Spleen (tissue), 11 donors: ENCODE data around the gene NUDT12. TPM values are rescaled to one million over a fixed set of nuclear protein-coding genes. Genes with fewer than 3 reads are reported as not detected.

ENCODE experiments used
- DNase-seq: peaks from one replicate; pipeline ENCODE4 v3.0.0-alpha.2; 2020
- H3K27ac ChIP-seq, 8 donors: fragments of 200-600 bp; sonication (generic) in 7 of 8; 1 replicate in 4 of 8; 2 replicates in 4 of 8; pipeline versions ENCODE4 v1.5.0 to v1.8.0; 2016 to 2021; ENCODE audit warnings: inconsistent platforms in 4 of 8, mild to moderate bottlenecking in 4 of 8, moderate library complexity in 1 of 8
- H3K27me3 ChIP-seq, 7 donors: fragments of 200-600 bp; sonication (generic) in 6 of 7; replicated peaks in 1 of 7; 1 replicate in 4 of 7; 2 replicates in 3 of 7; pipeline versions ENCODE4 v1.5.0 to v1.8.0; 2016 to 2021; ENCODE audit warnings: inconsistent platforms in 3 of 7, mild to moderate bottlenecking in 1 of 7
- H3K36me3 ChIP-seq, 6 donors: fragments of 200-600 bp; sonication (generic) in 5 of 6; 1 replicate in 4 of 6; 2 replicates in 2 of 6; pipeline versions ENCODE4 v1.5.0 to v1.8.0; 2016 to 2021; ENCODE audit warnings: inconsistent platforms in 2 of 6
- H3K4me1 ChIP-seq, 6 donors: fragments of 200-600 bp; sonication (generic) in 5 of 6; 1 replicate in 3 of 6; 2 replicates in 3 of 6; pipeline versions ENCODE4 v1.5.0 to v1.8.0; 2016 to 2021; ENCODE audit warnings: inconsistent platforms in 3 of 6
- H3K4me3 ChIP-seq, 8 donors: fragments of 200-600 bp; sonication (generic) in 7 of 8; 1 replicate in 4 of 8; 2 replicates in 4 of 8; pipeline versions ENCODE4 v1.5.0 to v1.8.0; 2016 to 2021; ENCODE audit warnings: inconsistent platforms in 4 of 8, mild to moderate bottlenecking in 4 of 8, moderate library complexity in 2 of 8
- H3K9me3 ChIP-seq, 8 donors: fragments of 200-600 bp; sonication (generic) in 7 of 8; 1 replicate in 4 of 8; 2 replicates in 4 of 8; pipeline versions ENCODE4 v1.5.0 to v1.8.0; 2016 to 2021; ENCODE audit warnings: inconsistent platforms in 4 of 8
- POLR2A ChIP-seq, 3 donors: fragments of 450-650 bp; IDR thresholded peaks; one replicate each; pipeline ENCODE4 v1.5.1; 2017; ENCODE audit warnings: antibody characterized with exemption in 3 of 3, mild to moderate bottlenecking in 1 of 3
- POLR2AphosphoS5 ChIP-seq, 3 donors: sonication (generic); formaldehyde crosslinking; IDR thresholded peaks; one replicate each; pipeline ENCODE4 v1.5.1; 2017; ENCODE audit warnings: antibody characterized with exemption in 3 of 3
- WGBS, 5 donors: extraction: QIAGEN DNeasy Blood & Tissue Kit in 3 of 5; methylation state at CpG; one replicate each; pipeline versions ENCODE4 v1.1.5 to v1.1.7; 2013 to 2018; 5-methylcytosine and 5-hydroxymethylcytosine counted together
- intact Hi-C: fragments of 100-400 bp; cut with DNase I; formaldehyde crosslinking; loops from one replicate; pipeline ENCODE4 v1.15.0; 2023; ENCODE audit warnings: low total_unique reads
- polyA plus RNA-seq, 3 donors: library from polyadenylated mRNA; stranded (reverse); fragments of 200-250 nt; gene quantifications; one replicate each; pipeline ENCODE4 v1.2.1, GENCODE V29; 2013
- total RNA-seq, 7 donors: library from RNA; depleted of rRNA in 3 of 7; stranded (reverse); fragments of >200 nt in 3 of 7; fragmentation: NEBNext Ultra II Directional in 4 of 7; extraction: Animal tissue kit (Norgen Biotek cat#: 25700) in 4 of 7; gene quantifications; one replicate each; pipeline versions ENCODE4 v1.1.0 to v1.2.1, GENCODE V29; 2016 to 2021
- TF ChIP-seq, protein P1 (sequence below), 11 experiments: fragments of 200-600 bp in 7 of 11; fragments of 450-650 bp in 4 of 11; sonication (generic) in 4 of 11; IDR thresholded peaks in 8 of 11; conservative IDR thresholded peaks in 3 of 11; 1 replicate in 7 of 11; 2 replicates in 4 of 11; pipeline versions ENCODE4 v1.4.0 to v1.8.0; 2016 to 2021; ENCODE audit warnings: antibody characterized with exemption in 11 of 11, inconsistent platforms in 4 of 11, mild to moderate bottlenecking in 1 of 11
- donor health status: healthy with polysubstance abuse.
- donor health status: DM: no; HTN: no; CAD: no; lungs with moderate emphysema.
- donor health status: DM: no; HTN: no; CAD: no.
- donor health status: Bipolar disorder and iron deficiency.
- donor health status: healthy.
- donor health status: DM: no; HTN: no; CAD: no.
- donor health status: DM: yes; HTN: yes; CAD: no.

The NUDT12 gene
- total and polyA plus RNA-seq, 10 donors = 3.0 to 13.1 (median 5.2) TPM

DNA sequence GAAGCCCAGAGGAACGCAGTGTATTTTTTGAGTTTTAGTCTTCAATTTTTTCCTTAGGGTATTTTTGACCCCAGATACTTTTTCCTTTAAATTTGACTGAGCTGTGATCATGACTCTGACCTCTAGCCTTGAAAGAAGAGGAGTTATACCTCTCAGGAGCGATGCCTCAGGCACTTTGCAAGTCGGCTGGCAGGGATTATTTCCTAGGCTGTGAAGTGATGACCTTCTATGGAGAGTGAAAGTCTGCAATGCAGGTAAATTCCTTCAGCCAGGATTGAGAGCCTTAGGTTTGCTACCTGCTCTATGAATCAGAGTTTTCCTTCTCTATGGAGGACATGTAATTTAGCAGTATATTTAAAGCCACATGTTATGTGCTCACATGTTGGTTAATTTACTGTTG is 10.8 kb upstream of the NUDT12 start:
- no peaks in the 10 kb centered on the region for H3K9me3 ChIP-seq
- no peaks in the 10 kb centered on the region for H3K27me3 ChIP-seq
- TF ChIP-seq POLR2AphosphoS5 (IDR thresholded peaks at IDR 0.05) = no peak
- TF ChIP-seq, protein P1, sequence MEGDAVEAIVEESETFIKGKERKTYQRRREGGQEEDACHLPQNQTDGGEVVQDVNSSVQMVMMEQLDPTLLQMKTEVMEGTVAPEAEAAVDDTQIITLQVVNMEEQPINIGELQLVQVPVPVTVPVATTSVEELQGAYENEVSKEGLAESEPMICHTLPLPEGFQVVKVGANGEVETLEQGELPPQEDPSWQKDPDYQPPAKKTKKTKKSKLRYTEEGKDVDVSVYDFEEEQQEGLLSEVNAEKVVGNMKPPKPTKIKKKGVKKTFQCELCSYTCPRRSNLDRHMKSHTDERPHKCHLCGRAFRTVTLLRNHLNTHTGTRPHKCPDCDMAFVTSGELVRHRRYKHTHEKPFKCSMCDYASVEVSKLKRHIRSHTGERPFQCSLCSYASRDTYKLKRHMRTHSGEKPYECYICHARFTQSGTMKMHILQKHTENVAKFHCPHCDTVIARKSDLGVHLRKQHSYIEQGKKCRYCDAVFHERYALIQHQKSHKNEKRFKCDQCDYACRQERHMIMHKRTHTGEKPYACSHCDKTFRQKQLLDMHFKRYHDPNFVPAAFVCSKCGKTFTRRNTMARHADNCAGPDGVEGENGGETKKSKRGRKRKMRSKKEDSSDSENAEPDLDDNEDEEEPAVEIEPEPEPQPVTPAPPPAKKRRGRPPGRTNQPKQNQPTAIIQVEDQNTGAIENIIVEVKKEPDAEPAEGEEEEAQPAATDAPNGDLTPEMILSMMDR (IDR thresholded peaks at IDR 0.05 in 8 of 11, conservative IDR thresholded peaks at IDR 0.05 in 3 of 11) = no peak
- TF ChIP-seq POLR2A (IDR thresholded peaks at IDR 0.05) = no peak
- WGBS, 5 donors = 59 to 78% (median 74%) methylated on average over 3 of the region's 3 CpGs
- no peak overlapping the region for H3K27ac ChIP-seq
- H3K36me3 ChIP-seq = no peaks in the 10 kb centered on the region
- no peak overlapping the region for H3K4me3 ChIP-seq
- H3K4me1 ChIP-seq = no peaks in the 10 kb centered on the region
- intact Hi-C loops = no loop called here
- no peak for DNase-seq

DNA sequence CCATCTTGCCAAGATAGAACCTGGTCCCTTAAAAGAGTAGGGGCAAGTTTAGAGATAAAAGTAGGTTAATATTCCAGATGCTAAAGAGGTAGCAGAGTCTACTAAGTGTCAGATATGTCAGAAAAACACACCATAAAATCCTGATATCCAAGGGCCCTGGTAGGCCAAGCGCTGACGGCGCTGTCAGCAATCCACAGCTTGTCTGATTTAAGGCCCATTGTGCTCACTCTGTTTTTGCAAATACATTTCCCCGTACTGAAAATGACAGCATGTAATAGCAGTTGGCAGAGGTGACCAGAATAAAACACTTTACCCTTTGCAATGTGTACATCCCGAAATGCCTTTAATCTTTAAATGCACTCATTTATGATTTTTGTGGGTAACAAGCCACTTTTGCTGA is 9.9 kb upstream of the NUDT12 start:
- intact Hi-C loops = no loop called here
- TF ChIP-seq, protein P1 (IDR thresholded peaks at IDR 0.05 in 8 of 11, conservative IDR thresholded peaks at IDR 0.05 in 3 of 11) = no peak
- TF ChIP-seq POLR2AphosphoS5 (IDR thresholded peaks at IDR 0.05) (no peak), POLR2A (IDR thresholded peaks at IDR 0.05) (no peak)
- no peaks in the 10 kb centered on the region for H3K36me3 ChIP-seq
- DNase-seq = no peak
- WGBS, 5 donors = 79 to 89% (median 87%) methylated on average over 5 of the region's 5 CpGs
- no peaks in the 10 kb centered on the region for H3K9me3 ChIP-seq
- no peak overlapping the region for H3K4me3 ChIP-seq
- no peaks in the 10 kb centered on the region for H3K27me3 ChIP-seq
- H3K27ac ChIP-seq = no peak overlapping the region
- no peaks in the 10 kb centered on the region for H3K4me1 ChIP-seq

DNA sequence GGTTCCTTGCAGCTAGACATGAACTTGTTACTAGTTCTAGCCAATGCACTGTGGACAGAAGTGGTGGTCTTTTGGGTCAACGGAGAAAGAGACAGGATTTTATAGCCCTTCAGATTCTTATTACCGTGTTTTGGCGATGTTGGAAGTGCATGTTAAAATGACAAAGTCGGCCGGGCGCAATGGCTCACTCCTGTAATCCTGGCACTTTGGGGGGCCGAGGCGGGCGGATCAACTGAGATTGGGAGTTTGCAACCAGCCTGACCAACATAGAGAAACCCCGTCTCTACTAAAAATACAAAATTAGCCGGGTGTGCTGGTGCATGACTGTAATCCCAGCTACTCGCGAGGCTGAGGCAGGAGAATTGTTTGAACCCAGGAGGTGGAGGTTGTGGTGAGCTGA is 9.1 kb upstream of the NUDT12 start:
- intact Hi-C loops = no loop called here
- DNase-seq = no peak
- no peaks in the 10 kb centered on the region for H3K36me3 ChIP-seq
- H3K4me3 ChIP-seq = no peak overlapping the region
- no peaks in the 10 kb centered on the region for H3K4me1 ChIP-seq
- H3K27me3 ChIP-seq = no peaks in the 10 kb centered on the region
- 93 to 97% (median 96%) methylated on average over 13 of the region's 13 CpGs for WGBS, 5 donors
- TF ChIP-seq POLR2A (IDR thresholded peaks at IDR 0.05) = no peak
- no peak for TF ChIP-seq POLR2AphosphoS5 (IDR thresholded peaks at IDR 0.05)
- TF ChIP-seq, protein P1 (IDR thresholded peaks at IDR 0.05 in 8 of 11, conservative IDR thresholded peaks at IDR 0.05 in 3 of 11) = no peak
- H3K9me3 ChIP-seq = no peaks in the 10 kb centered on the region
- H3K27ac ChIP-seq = no peak overlapping the region

DNA sequence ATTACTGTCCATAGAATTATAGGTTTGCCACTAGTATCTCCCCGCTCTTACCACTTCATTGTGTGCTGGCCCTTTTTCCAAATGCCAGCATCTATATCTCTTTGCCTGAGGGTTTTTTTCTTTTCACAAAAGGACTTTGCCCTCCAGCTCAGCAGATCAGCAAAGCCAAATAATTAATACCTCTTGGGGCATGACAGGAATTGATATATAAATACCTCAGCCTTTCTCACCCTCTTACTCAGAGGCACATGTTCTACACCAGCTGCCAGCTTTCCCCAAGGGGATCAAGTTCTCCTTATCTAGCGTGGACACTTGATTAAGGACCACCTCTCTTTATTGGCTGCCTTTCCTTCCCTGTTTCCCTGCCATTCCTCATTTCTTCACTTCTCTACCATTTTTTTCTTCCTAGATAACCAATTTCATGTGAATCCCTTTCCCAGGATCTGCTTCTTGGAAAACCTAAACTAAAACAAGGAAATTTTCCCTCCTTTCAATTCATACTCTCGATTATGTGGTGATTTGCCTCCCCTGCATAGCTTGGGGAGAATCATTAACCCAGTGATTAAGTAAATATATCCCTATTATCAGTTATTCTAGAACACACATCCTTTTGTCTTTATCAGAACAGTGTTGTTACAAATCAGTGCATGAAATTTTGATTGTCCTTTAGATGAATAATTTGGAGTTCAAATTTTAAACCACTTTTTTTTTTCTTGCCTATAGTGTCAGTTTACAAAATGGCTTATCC is 6.9 kb upstream of the NUDT12 start:
- H3K9me3 ChIP-seq = no peaks in the 10 kb centered on the region
- no peak for TF ChIP-seq POLR2A (IDR thresholded peaks at IDR 0.05)
- TF ChIP-seq POLR2AphosphoS5 (IDR thresholded peaks at IDR 0.05) = no peak
- TF ChIP-seq, protein P1 (IDR thresholded peaks at IDR 0.05 in 8 of 11, conservative IDR thresholded peaks at IDR 0.05 in 3 of 11) = no peak
- WGBS, 5 donors = 73 to 89% (median 79%) methylated on average over 3 of the region's 3 CpGs
- no peaks in the 10 kb centered on the region for H3K4me1 ChIP-seq
- H3K4me3 ChIP-seq = no peak overlapping the region
- no peak for DNase-seq
- no peaks in the 10 kb centered on the region for H3K36me3 ChIP-seq
- H3K27ac ChIP-seq = no peak overlapping the region
- intact Hi-C loops = no loop called here
- H3K27me3 ChIP-seq = no peaks in the 10 kb centered on the region
